MCF 10A (cell line): ENCODE measurements around the gene SMAD6. TPM values are rescaled to one million over a fixed set of nuclear protein-coding genes. Genes with fewer than 3 reads are reported as not detected.
"Not testable (repeated sequence)": the region's sequence is repeated elsewhere in the genome, so short reads cannot be mapped to it uniquely, and the experiment has no call there.

Experiments used
- BruUV-seq: library from RNA; stranded (reverse); fragments of 400-500 nt; replicated peaks from 2 replicates; lab custom pipeline; 2021; lab: Mats Ljungman, UMichigan
- CTCF ChIA-PET: fragments of 300-600 bp; sonication (Branson Sonifier 250); formaldehyde crosslinking; extraction: SDS; loops from one replicate; lab custom pipeline; 2021; ENCODE audit warnings: antibody characterized with exemption, inconsistent platforms; lab: Yijun Ruan, JAX
- POLR2A ChIA-PET: fragments of 300-600, 350-650 bp; sonication (Branson Sonifier 250); formaldehyde crosslinking; extraction: SDS; loops from one replicate; lab custom pipeline; 2020; ENCODE audit warnings: antibody characterized with exemption, inconsistent platforms; lab: Yijun Ruan, JAX
- DNase-seq: peaks from one replicate; pipeline ENCODE4 v3.0.0-alpha.2; 2018; ENCODE audit not compliant: unreplicated experiment
- H3K27ac Mint-ChIP-seq: one replicate; pipeline ENCODE4 v1.8.0; 2022; ENCODE audit warnings: mild to moderate bottlenecking, low read depth, mixed read lengths; ENCODE audit not compliant: unreplicated experiment
- H3K27me3 Mint-ChIP-seq: one replicate; pipeline ENCODE4 v1.8.0; 2022; ENCODE audit warnings: mixed read lengths; ENCODE audit not compliant: insufficient read depth, unreplicated experiment
- H3K36me3 Mint-ChIP-seq: one replicate; pipeline ENCODE4 v1.8.0; 2022; ENCODE audit warnings: mild to moderate bottlenecking, moderate library complexity, mixed read lengths; ENCODE audit not compliant: insufficient read depth, unreplicated experiment
- H3K4me1 Mint-ChIP-seq: one replicate; pipeline ENCODE4 v1.8.0; 2022; ENCODE audit warnings: mixed read lengths; ENCODE audit not compliant: insufficient read depth, unreplicated experiment
- H3K4me3 Mint-ChIP-seq: one replicate; pipeline ENCODE4 v1.8.0; 2022; ENCODE audit warnings: mild to moderate bottlenecking, moderate library complexity, mixed read lengths; ENCODE audit not compliant: unreplicated experiment
- H3K9me3 Mint-ChIP-seq: one replicate; pipeline ENCODE4 v1.8.0; 2022; ENCODE audit warnings: mixed read lengths; ENCODE audit not compliant: unreplicated experiment
- CTCF ChIP-seq: fragments of 200-600 bp; IDR thresholded peaks from one replicate; pipeline ENCODE4 v1.8.0; 2022; ENCODE audit warnings: antibody characterized with exemption, mild to moderate bottlenecking; ENCODE audit not compliant: unreplicated experiment
- intact Hi-C: fragments of 100-400 bp; cut with micrococcal nuclease; formaldehyde crosslinking; loops from 2 replicates; pipeline ENCODE4 v1.14.1; 2022
- total RNA-seq: library from RNA; stranded (reverse); gene quantifications from 2 replicates; pipeline ENCODE4 v1.2.3, GENCODE V29; 2022

The SMAD6 gene
- total RNA-seq, 1 experiment from 2014 or later: not detected

- Mint-ChIP-seq H3K9me3 (peaks cover 7% of the 10 kb centered on the region), H3K27me3 (no peaks in the 10 kb centered on the region), H3K4me1 (no peaks in the 10 kb centered on the region), H3K27ac (no peak overlapping the region), H3K36me3 (no peaks in the 10 kb centered on the region), H3K4me3 (no peak overlapping the region)
- CTCF ChIA-PET: interaction anchor here (0.5 to 6.1 kb wide), 3 partner anchors 15 to 800 kb away, joined by 3 to 43 read pairs (median 9); no protein-coding TSS in a partner anchor
- DNase-seq: no peak
- intact Hi-C loops: no loop called here
- POLR2A ChIA-PET: no interaction called here
- BruUV-seq: no TSS peak
- TF ChIP-seq CTCF: no peak
Measured at GRCh38 chr15:66682865-66683264, 19.2 kb upstream of the SMAD6 start.

GRCh38 chr15:66684136-66684681 lies 17.8 kb upstream of the SMAD6 start:
- no peak for DNase-seq
- intact Hi-C loops: loop anchor here (2.0 kb wide), 1 partner anchor 15 kb away; no protein-coding TSS in a partner anchor
- ChIA-PET POLR2A (interaction anchor here (0.7 kb wide), 1 partner anchor 9 kb away, joined by 3 read pairs; no protein-coding TSS in a partner anchor), CTCF (interaction anchor here (0.6 to 6.1 kb wide), 8 partner anchors 9 to 168 kb away, joined by 3 to 43 read pairs (median 6); no protein-coding TSS in a partner anchor)
- no peaks in the 10 kb centered on the region for H3K27me3 Mint-ChIP-seq
- no peaks in the 10 kb centered on the region for H3K4me1 Mint-ChIP-seq
- H3K36me3 Mint-ChIP-seq: no peaks in the 10 kb centered on the region
- BruUV-seq: no TSS peak
- no peak overlapping the region for H3K4me3 Mint-ChIP-seq
- peaks cover 7% of the 10 kb centered on the region for H3K9me3 Mint-ChIP-seq
- no peak overlapping the region for H3K27ac Mint-ChIP-seq
- no peak for TF ChIP-seq CTCF

GRCh38 chr15:66685638-66686150 lies 16.3 kb upstream of the SMAD6 start:
- no TSS peak for BruUV-seq
- intact Hi-C loops: loop anchor here (1.0 to 5.0 kb wide), 3 partner anchors 13 to 167 kb away; no protein-coding TSS in a partner anchor
- peak; percentile 38 for TF ChIP-seq CTCF
- H3K4me1 Mint-ChIP-seq: no peaks in the 10 kb centered on the region
- H3K27ac Mint-ChIP-seq: no peak overlapping the region
- H3K9me3 Mint-ChIP-seq: peaks cover 7% of the 10 kb centered on the region
- CTCF ChIA-PET: interaction anchor here (0.6 to 6.1 kb wide), 14 partner anchors 8 to 234 kb away, joined by 3 to 43 read pairs (median 4); no protein-coding TSS in a partner anchor
- no peak overlapping the region for H3K4me3 Mint-ChIP-seq
- no peaks in the 10 kb centered on the region for H3K36me3 Mint-ChIP-seq
- POLR2A ChIA-PET: interaction anchor here (1.3 kb wide), 1 partner anchor 15 kb away, joined by 4 read pairs; no protein-coding TSS in a partner anchor
- no peak for DNase-seq
- no peaks in the 10 kb centered on the region for H3K27me3 Mint-ChIP-seq

GRCh38 chr15:66690912-66691311 lies 11.1 kb upstream of the SMAD6 start:
- H3K36me3 Mint-ChIP-seq, H3K4me3 Mint-ChIP-seq, H3K27me3 Mint-ChIP-seq, H3K4me1 Mint-ChIP-seq, intact Hi-C loops, H3K9me3 Mint-ChIP-seq, BruUV-seq, H3K27ac Mint-ChIP-seq, DNase-seq, CTCF ChIA-PET: not testable (repeated sequence)
- POLR2A ChIA-PET: interaction anchor here (1.8 kb wide), 1 partner anchor 10 kb away, joined by 8 read pairs; no protein-coding TSS in a partner anchor
